ENCODE measurements around the gene CPN1.
"Not testable (repeated sequence)": the region's sequence is repeated elsewhere in the genome, so short reads cannot be mapped to it uniquely, and the experiment has no call there.

CPN1 gene

GRCh38 chr10:100081075-100082001 is at the start of gene CPN1:
TSS of gene CPN1 (minus strand) at chr10:100081869. CDS start at chr10:100081625, 244 bp downstream.
- TF ChIP-seq FOXP2 (optimal IDR thresholded peaks at IDR 0.05; ENCODE audit: control extremely low read depth, extremely low read length, insufficient read depth) (no peak), POLR2AphosphoS5 (IDR thresholded peaks at IDR 0.05; ENCODE audit: borderline replicate concordance, low read depth, low read length) (no peak), EZH2 (IDR thresholded peaks at IDR 0.05) (no peak)
- no peak within 1 kb of the TSS for H3K27ac ChIP-seq
- no peaks in the 10 kb centered on the region for H3K36me3 ChIP-seq (ENCODE audit: insufficient read depth, low read length)
- no peak within 1 kb of the TSS for H3K9ac ChIP-seq (ENCODE audit: insufficient read length)
- H3K4me3 ChIP-seq = no peak within 1 kb of the TSS
- no peak for DNase-seq (ENCODE audit: low read depth, low spot score)
- H3K9me3 ChIP-seq (ENCODE audit: low read depth, low read length) = no peaks in the 10 kb centered on the region

- Histone ChIP-seq H3K9ac (ENCODE audit: insufficient read length) (no peak overlapping the region), H3K4me3 (no peak overlapping the region), H3K9me3 (ENCODE audit: low read depth, low read length) (no peaks in the 10 kb centered on the region), H3K36me3 (ENCODE audit: insufficient read depth, low read length) (no peaks in the 10 kb centered on the region), H3K27ac (no peak overlapping the region)
- DNase-seq (ENCODE audit: low read depth, low spot score) = no peak
- no peak for TF ChIP-seq FOXP2 (optimal IDR thresholded peaks at IDR 0.05; ENCODE audit: control extremely low read depth, extremely low read length, insufficient read depth)
- TF ChIP-seq EZH2 (IDR thresholded peaks at IDR 0.05) = no peak
- TF ChIP-seq POLR2AphosphoS5 (IDR thresholded peaks at IDR 0.05; ENCODE audit: borderline replicate concordance, low read depth, low read length) = no peak
Measured at GRCh38 chr10:100130831-100131230, 49.2 kb upstream of the CPN1 start.

GRCh38 chr10:100129424-100129823 is 47.8 kb upstream of the CPN1 start:
- Histone ChIP-seq H3K36me3 (ENCODE audit: insufficient read depth, low read length) (no peaks in the 10 kb centered on the region), H3K27ac (no peak overlapping the region), H3K4me3 (no peak overlapping the region), H3K9me3 (ENCODE audit: low read depth, low read length) (no peaks in the 10 kb centered on the region), H3K9ac (ENCODE audit: insufficient read length) (no peak overlapping the region)
- no peak for DNase-seq (ENCODE audit: low read depth, low spot score)
- no peak for TF ChIP-seq EZH2 (IDR thresholded peaks at IDR 0.05)
- no peak for TF ChIP-seq POLR2AphosphoS5 (IDR thresholded peaks at IDR 0.05; ENCODE audit: borderline replicate concordance, low read depth, low read length)
- TF ChIP-seq FOXP2 (optimal IDR thresholded peaks at IDR 0.05; ENCODE audit: control extremely low read depth, extremely low read length, insufficient read depth) = no peak

- DNase-seq (ENCODE audit: low read depth, low spot score) = no peak
- no peak overlapping the region for H3K9ac ChIP-seq (ENCODE audit: insufficient read length)
- no peaks in the 10 kb centered on the region for H3K9me3 ChIP-seq (ENCODE audit: low read depth, low read length)
- TF ChIP-seq POLR2AphosphoS5 (IDR thresholded peaks at IDR 0.05; ENCODE audit: borderline replicate concordance, low read depth, low read length) (no peak), FOXP2 (optimal IDR thresholded peaks at IDR 0.05; ENCODE audit: control extremely low read depth, extremely low read length, insufficient read depth) (no peak), EZH2 (IDR thresholded peaks at IDR 0.05) (no peak)
- no peak overlapping the region for H3K4me3 ChIP-seq
- no peak overlapping the region for H3K27ac ChIP-seq
- H3K36me3 ChIP-seq (ENCODE audit: insufficient read depth, low read length) = no peaks in the 10 kb centered on the region
Measured at GRCh38 chr10:100128951-100129350, 47.3 kb upstream of the CPN1 start.

GRCh38 chr10:100125335-100125734 is 43.7 kb upstream of the CPN1 start:
- not testable (repeated sequence) for H3K9me3 ChIP-seq (ENCODE audit: low read depth, low read length); H3K27ac ChIP-seq; H3K36me3 ChIP-seq (ENCODE audit: insufficient read depth, low read length); DNase-seq (ENCODE audit: low read depth, low spot score); H3K4me3 ChIP-seq; H3K9ac ChIP-seq (ENCODE audit: insufficient read length)

- no peak for DNase-seq (ENCODE audit: low read depth, low spot score)
- Histone ChIP-seq H3K27ac (no peak overlapping the region), H3K9me3 (ENCODE audit: low read depth, low read length) (no peaks in the 10 kb centered on the region), H3K9ac (ENCODE audit: insufficient read length) (no peak overlapping the region), H3K36me3 (ENCODE audit: insufficient read depth, low read length) (no peaks in the 10 kb centered on the region), H3K4me3 (no peak overlapping the region)
- TF ChIP-seq FOXP2 (optimal IDR thresholded peaks at IDR 0.05; ENCODE audit: control extremely low read depth, extremely low read length, insufficient read depth) = no peak
- TF ChIP-seq EZH2 (IDR thresholded peaks at IDR 0.05) = no peak
- TF ChIP-seq POLR2AphosphoS5 (IDR thresholded peaks at IDR 0.05; ENCODE audit: borderline replicate concordance, low read depth, low read length) = no peak
Measured at GRCh38 chr10:100124097-100124496, 42.4 kb upstream of the CPN1 start.

GRCh38 chr10:100122780-100123179 is 41.1 kb upstream of the CPN1 start:
- no peaks in the 10 kb centered on the region for H3K9me3 ChIP-seq (ENCODE audit: low read depth, low read length)
- no peak for TF ChIP-seq POLR2AphosphoS5 (IDR thresholded peaks at IDR 0.05; ENCODE audit: borderline replicate concordance, low read depth, low read length)
- no peak for TF ChIP-seq EZH2 (IDR thresholded peaks at IDR 0.05)
- TF ChIP-seq FOXP2 (optimal IDR thresholded peaks at IDR 0.05; ENCODE audit: control extremely low read depth, extremely low read length, insufficient read depth) = no peak
- no peak for DNase-seq (ENCODE audit: low read depth, low spot score)
- no peaks in the 10 kb centered on the region for H3K36me3 ChIP-seq (ENCODE audit: insufficient read depth, low read length)
- no peak overlapping the region for H3K9ac ChIP-seq (ENCODE audit: insufficient read length)
- peak overlapping the region; percentile 36; the same call in 1 of the 2 replicates for H3K27ac ChIP-seq
- no peak overlapping the region for H3K4me3 ChIP-seq

GRCh38 chr10:100120550-100120949 is 38.9 kb upstream of the CPN1 start:
- no peak for DNase-seq (ENCODE audit: low read depth, low spot score)
- Histone ChIP-seq H3K36me3 (ENCODE audit: insufficient read depth, low read length) (no peaks in the 10 kb centered on the region), H3K27ac (no peak overlapping the region), H3K9ac (ENCODE audit: insufficient read length) (no peak overlapping the region), H3K4me3 (no peak overlapping the region), H3K9me3 (ENCODE audit: low read depth, low read length) (no peaks in the 10 kb centered on the region)
- TF ChIP-seq FOXP2 (optimal IDR thresholded peaks at IDR 0.05; ENCODE audit: control extremely low read depth, extremely low read length, insufficient read depth) = no peak
- TF ChIP-seq EZH2 (IDR thresholded peaks at IDR 0.05) = no peak
- no peak for TF ChIP-seq POLR2AphosphoS5 (IDR thresholded peaks at IDR 0.05; ENCODE audit: borderline replicate concordance, low read depth, low read length)

Data from SK-N-MC (cell line).